ENCODE data around the gene GTPBP6. TPM values are rescaled to one million over a fixed set of nuclear protein-coding genes. Genes with fewer than 3 reads are reported as not detected.

The GTPBP6 gene
- total RNA-seq, 2 experiments from 2014 or later = 55.7 to 59.9 TPM

- no peak overlapping the region for H3K27ac Mint-ChIP-seq
- no peaks in the 10 kb centered on the region for H3K4me1 Mint-ChIP-seq (ENCODE audit: low read depth)
- H3K4me3 Mint-ChIP-seq = no peak overlapping the region
- no peaks in the 10 kb centered on the region for H3K27me3 Mint-ChIP-seq (ENCODE audit: low read depth)
- ChIA-PET POLR2A (no interaction called here), CTCF (no interaction called here)
- H3K9me3 Mint-ChIP-seq (ENCODE audit: insufficient read depth) = no peaks in the 10 kb centered on the region
- H3K36me3 Mint-ChIP-seq (ENCODE audit: low read depth) = peaks cover 37% of the 10 kb centered on the region
- no peak for ATAC-seq
- DNase-seq = no peak
Observed at GRCh38 chrX:338281-338835, 19.8 kb upstream of the GTPBP6 start.

- H3K36me3 Mint-ChIP-seq (ENCODE audit: low read depth) = peaks cover 37% of the 10 kb centered on the region
- no peaks in the 10 kb centered on the region for H3K4me1 Mint-ChIP-seq (ENCODE audit: low read depth)
- H3K27ac Mint-ChIP-seq = no peak overlapping the region
- POLR2A ChIA-PET = no interaction called here
- no peaks in the 10 kb centered on the region for H3K27me3 Mint-ChIP-seq (ENCODE audit: low read depth)
- DNase-seq (no peak), ATAC-seq (no peak)
- CTCF ChIA-PET = no interaction called here
- H3K4me3 Mint-ChIP-seq = no peak overlapping the region
- H3K9me3 Mint-ChIP-seq (ENCODE audit: insufficient read depth) = no peaks in the 10 kb centered on the region
Observed at GRCh38 chrX:337331-337831, 18.8 kb upstream of the GTPBP6 start.

GRCh38 chrX:336227-336626, 17.6 kb upstream of the GTPBP6 start:
- peaks cover 29% of the 10 kb centered on the region for H3K36me3 Mint-ChIP-seq (ENCODE audit: low read depth)
- no peaks in the 10 kb centered on the region for H3K4me1 Mint-ChIP-seq (ENCODE audit: low read depth)
- no peak overlapping the region for H3K27ac Mint-ChIP-seq
- ChIA-PET CTCF (no interaction called here), POLR2A (no interaction called here)
- no peaks in the 10 kb centered on the region for H3K27me3 Mint-ChIP-seq (ENCODE audit: low read depth)
- no peak overlapping the region for H3K4me3 Mint-ChIP-seq
- ATAC-seq (no peak), DNase-seq (no peak)
- no peaks in the 10 kb centered on the region for H3K9me3 Mint-ChIP-seq (ENCODE audit: insufficient read depth)

- H3K36me3 Mint-ChIP-seq (ENCODE audit: low read depth) = peaks cover 27% of the 10 kb centered on the region
- ATAC-seq (no peak), DNase-seq (no peak)
- CTCF ChIA-PET = no interaction called here
- no peaks in the 10 kb centered on the region for H3K27me3 Mint-ChIP-seq (ENCODE audit: low read depth)
- H3K27ac Mint-ChIP-seq = no peak overlapping the region
- POLR2A ChIA-PET = no interaction called here
- no peak overlapping the region for H3K4me3 Mint-ChIP-seq
- H3K4me1 Mint-ChIP-seq (ENCODE audit: low read depth) = no peaks in the 10 kb centered on the region
- no peaks in the 10 kb centered on the region for H3K9me3 Mint-ChIP-seq (ENCODE audit: insufficient read depth)
Observed at GRCh38 chrX:335758-336155, 17.2 kb upstream of the GTPBP6 start.

- H3K4me3 Mint-ChIP-seq = no peak overlapping the region
- H3K27ac Mint-ChIP-seq = no peak overlapping the region
Observed at GRCh38 chrX:334971-335757, 16.6 kb upstream of the GTPBP6 start.

GRCh38 chrX:334331-334891, 15.8 kb upstream of the GTPBP6 start:
- no peak overlapping the region for H3K4me3 Mint-ChIP-seq
- CTCF ChIA-PET = no interaction called here
- POLR2A ChIA-PET = no interaction called here
- no peak overlapping the region for H3K27ac Mint-ChIP-seq
- no peaks in the 10 kb centered on the region for H3K27me3 Mint-ChIP-seq (ENCODE audit: low read depth)
- peaks cover 25% of the 10 kb centered on the region for H3K36me3 Mint-ChIP-seq (ENCODE audit: low read depth)
- H3K4me1 Mint-ChIP-seq (ENCODE audit: low read depth) = no peaks in the 10 kb centered on the region
- ATAC-seq = no peak
- no peaks in the 10 kb centered on the region for H3K9me3 Mint-ChIP-seq (ENCODE audit: insufficient read depth)
- DNase-seq = no peak

More at GRCh38 chrX:334971-335757, 16.6 kb upstream of the GTPBP6 start:
- ChIA-PET POLR2A (no interaction called here), CTCF (no interaction called here)
- no peak for DNase-seq
- peaks cover 25% of the 10 kb centered on the region for H3K36me3 Mint-ChIP-seq (ENCODE audit: low read depth)
- ATAC-seq = no peak
- H3K27me3 Mint-ChIP-seq (ENCODE audit: low read depth) = no peaks in the 10 kb centered on the region
- H3K4me1 Mint-ChIP-seq (ENCODE audit: low read depth) = no peaks in the 10 kb centered on the region
- H3K9me3 Mint-ChIP-seq (ENCODE audit: insufficient read depth) = no peaks in the 10 kb centered on the region

- ATAC-seq (no peak), DNase-seq (no peak)
- Mint-ChIP-seq H3K36me3 (ENCODE audit: low read depth) (peaks cover 22% of the 10 kb centered on the region), H3K4me1 (ENCODE audit: low read depth) (no peaks in the 10 kb centered on the region), H3K27ac (no peak overlapping the region), H3K4me3 (no peak overlapping the region), H3K9me3 (ENCODE audit: insufficient read depth) (no peaks in the 10 kb centered on the region), H3K27me3 (ENCODE audit: low read depth) (no peaks in the 10 kb centered on the region)
- ChIA-PET CTCF (no interaction called here), POLR2A (no interaction called here)
Observed at GRCh38 chrX:333611-334311, 15.2 kb upstream of the GTPBP6 start.

GRCh38 chrX:332916-333610, 14.5 kb upstream of the GTPBP6 start:
- ChIA-PET POLR2A (no interaction called here), CTCF (no interaction called here)
- H3K4me1 Mint-ChIP-seq (ENCODE audit: low read depth) = no peaks in the 10 kb centered on the region
- H3K27me3 Mint-ChIP-seq (ENCODE audit: low read depth) = no peaks in the 10 kb centered on the region
- no peak overlapping the region for H3K4me3 Mint-ChIP-seq
- H3K27ac Mint-ChIP-seq = no peak overlapping the region
- H3K9me3 Mint-ChIP-seq (ENCODE audit: insufficient read depth) = no peaks in the 10 kb centered on the region
- H3K36me3 Mint-ChIP-seq (ENCODE audit: low read depth) = peaks cover 17% of the 10 kb centered on the region
- no peak for ATAC-seq
- DNase-seq = no peak

GRCh38 chrX:332496-332860, 13.9 kb upstream of the GTPBP6 start:
- no peaks in the 10 kb centered on the region for H3K27me3 Mint-ChIP-seq (ENCODE audit: low read depth)
- H3K36me3 Mint-ChIP-seq (ENCODE audit: low read depth) = peaks cover 11% of the 10 kb centered on the region
- CTCF ChIA-PET = no interaction called here
- H3K9me3 Mint-ChIP-seq (ENCODE audit: insufficient read depth) = no peaks in the 10 kb centered on the region
- no peak overlapping the region for H3K27ac Mint-ChIP-seq
- POLR2A ChIA-PET = no interaction called here
- DNase-seq = no peak
- ATAC-seq = no peak
- no peak overlapping the region for H3K4me3 Mint-ChIP-seq
- no peaks in the 10 kb centered on the region for H3K4me1 Mint-ChIP-seq (ENCODE audit: low read depth)

- DNase-seq = no peak
- no peak overlapping the region for H3K27ac Mint-ChIP-seq
- no peak for ATAC-seq
- no peaks in the 10 kb centered on the region for H3K9me3 Mint-ChIP-seq (ENCODE audit: insufficient read depth)
- CTCF ChIA-PET = no interaction called here
- POLR2A ChIA-PET = no interaction called here
- peaks cover 7% of the 10 kb centered on the region for H3K36me3 Mint-ChIP-seq (ENCODE audit: low read depth)
- H3K27me3 Mint-ChIP-seq (ENCODE audit: low read depth) = no peaks in the 10 kb centered on the region
- H3K4me1 Mint-ChIP-seq (ENCODE audit: low read depth) = no peaks in the 10 kb centered on the region
- H3K4me3 Mint-ChIP-seq = no peak overlapping the region
Observed at GRCh38 chrX:331825-332495, 13.4 kb upstream of the GTPBP6 start.

GRCh38 chrX:331151-331824, 12.7 kb upstream of the GTPBP6 start:
- peaks cover 3% of the 10 kb centered on the region for H3K36me3 Mint-ChIP-seq (ENCODE audit: low read depth)
- CTCF ChIA-PET = no interaction called here
- DNase-seq (no peak), ATAC-seq (peak; percentile 64)
- no peaks in the 10 kb centered on the region for H3K27me3 Mint-ChIP-seq (ENCODE audit: low read depth)
- no peak overlapping the region for H3K27ac Mint-ChIP-seq
- H3K4me3 Mint-ChIP-seq = no peak overlapping the region
- POLR2A ChIA-PET = no interaction called here
- no peaks in the 10 kb centered on the region for H3K4me1 Mint-ChIP-seq (ENCODE audit: low read depth)
- no peaks in the 10 kb centered on the region for H3K9me3 Mint-ChIP-seq (ENCODE audit: insufficient read depth)

Data from activated CD8-positive, alpha-beta T cell treated with anti-CD3 and anti-CD28 coated beads, Interleukin-2, amount 10 ng/mL, durations not matched to agents 7 days and 5 days (primary cell).